ENCODE results near the gene C16orf96. TPM values are rescaled to one million over a fixed set of nuclear protein-coding genes. Genes with fewer than 3 reads are reported as not detected.

C16orf96 gene
- total RNA-seq, 6 experiments from 2014 or later: 0.06 to 0.24 (median 0.16) TPM; not detected in 1

GRCh38 chr16:4640572-4641305 lies 84.6 kb downstream of the C16orf96 start:
- 76% methylated on average over 7 of the region's 19 CpGs for WGBS (ENCODE audit: insufficient coverage, low coverage, low lambda C conversion rate, missing lambda C conversion rate)
- Histone ChIP-seq H3K9me3 (no peaks in the 10 kb centered on the region), H3K27me3 (no peaks in the 10 kb centered on the region), H3K4me1 (no peaks in the 10 kb centered on the region), H3K36me3 (peaks cover 0 to 3% (median 0%) of the 10 kb centered on the region in 4 donors), H3K27ac (no peak overlapping the region), H3K4me3 (no peak overlapping the region)
- intact Hi-C loops (cut with DNase I): no loop called here
- ATAC-seq (peak; percentile 23 to 55 (median 35)), DNase-seq (no peak)
- TF ChIP-seq POLR2A (IDR thresholded peaks at IDR 0.05) (no peak), CTCF (IDR thresholded peaks at IDR 0.05) (no peak)

GRCh38 chr16:4641306-4641687 lies 85.2 kb downstream of the C16orf96 start:
- ATAC-seq: no peak
- 93% methylated on average over 5 of the region's 5 CpGs for WGBS (ENCODE audit: insufficient coverage, low coverage, low lambda C conversion rate, missing lambda C conversion rate)
- TF ChIP-seq POLR2A (IDR thresholded peaks at IDR 0.05) (no peak), CTCF (IDR thresholded peaks at IDR 0.05) (no peak)
- no peak for DNase-seq
- H3K36me3 ChIP-seq: peaks cover 0 to 3% (median 0%) of the 10 kb centered on the region in 4 donors
- H3K4me1 ChIP-seq: no peaks in the 10 kb centered on the region
- no peak overlapping the region for H3K4me3 ChIP-seq
- H3K27me3 ChIP-seq: no peaks in the 10 kb centered on the region
- intact Hi-C loops (cut with DNase I): no loop called here
- H3K9me3 ChIP-seq: no peaks in the 10 kb centered on the region
- H3K27ac ChIP-seq: no peak overlapping the region

- no peak overlapping the region for H3K4me3 ChIP-seq
- no peak overlapping the region for H3K27ac ChIP-seq
- DNase-seq: no peak
- H3K4me1 ChIP-seq: no peaks in the 10 kb centered on the region
- intact Hi-C loops (cut with DNase I): no loop called here
- H3K27me3 ChIP-seq: no peaks in the 10 kb centered on the region
- no peaks in the 10 kb centered on the region for H3K9me3 ChIP-seq
- WGBS (ENCODE audit: insufficient coverage, low coverage, low lambda C conversion rate, missing lambda C conversion rate): 75% methylated on average over 5 of the region's 14 CpGs
- ATAC-seq: peak in 2 of 4 donors; percentile 26 to 27
- no peak for TF ChIP-seq POLR2A (IDR thresholded peaks at IDR 0.05)
- no peak for TF ChIP-seq CTCF (IDR thresholded peaks at IDR 0.05)
- H3K36me3 ChIP-seq: peaks cover 0 to 3% (median 0%) of the 10 kb centered on the region in 4 donors
Measured at GRCh38 chr16:4641895-4642294, 85.8 kb downstream of the C16orf96 start.

- Histone ChIP-seq H3K27ac (no peak overlapping the region), H3K4me3 (no peak overlapping the region), H3K36me3 (peaks cover 0 to 4% (median 0%) of the 10 kb centered on the region in 4 donors), H3K27me3 (no peaks in the 10 kb centered on the region), H3K4me1 (peaks cover 0 to 13% (median 3%) of the 10 kb centered on the region in 4 donors), H3K9me3 (no peaks in the 10 kb centered on the region)
- ATAC-seq (no peak), DNase-seq (no peak)
- TF ChIP-seq POLR2A (IDR thresholded peaks at IDR 0.05) (no peak), CTCF (IDR thresholded peaks at IDR 0.05) (no peak)
- intact Hi-C loops (cut with DNase I): no loop called here
- whole genome bisulfite sequencing (ENCODE audit: insufficient coverage, low coverage, low lambda C conversion rate, missing lambda C conversion rate): 98% methylated on average over 4 of the region's 22 CpGs
Measured at GRCh38 chr16:4646773-4647643, 90.9 kb downstream of the C16orf96 start.
